HG03095 (cell line): ENCODE results near the gene PCP4.

ENCODE experiments used
- ATAC-seq: cut with Tn5 transposase; IDR thresholded peaks from one replicate; pipeline ENCODE4 v1.9.1; 2021; ENCODE audit warnings: moderate library complexity; ENCODE audit not compliant: unreplicated experiment

The PCP4 gene

GRCh38 chr21:39867198-39867650, at the start of gene PCP4:
TSS of gene PCP4 (plus strand) at chr21:39867438. CDS start at chr21:39867502, 64 bp downstream.
- no peak for ATAC-seq

DNA sequence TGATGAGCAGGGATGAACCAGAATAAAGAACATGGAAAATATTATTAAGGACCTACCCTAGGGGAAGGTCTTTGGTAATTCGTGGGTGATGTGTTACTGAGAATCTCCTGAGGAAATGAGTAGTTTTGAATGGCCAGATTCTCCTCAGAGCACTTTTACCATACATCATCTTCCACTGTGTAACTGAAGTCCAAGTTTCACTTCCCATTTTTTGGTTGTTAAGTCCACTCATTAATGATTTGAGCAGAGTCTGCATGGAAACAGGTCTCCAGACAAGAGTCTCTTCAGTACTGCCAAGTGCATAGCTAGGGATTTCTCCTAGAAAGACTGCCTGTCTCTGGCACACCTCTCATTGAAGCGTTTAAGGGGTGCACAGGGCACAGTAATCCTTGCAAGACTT, 48.7 kb upstream of the PCP4 start:
- no peak for ATAC-seq

GRCh38 chr21:39822042-39822441, 45.2 kb upstream of the PCP4 start:
- ATAC-seq: no peak

GRCh38 chr21:39825250-39825649, 42.0 kb upstream of the PCP4 start:
- no peak for ATAC-seq

- no peak for ATAC-seq
Measured at GRCh38 chr21:39834543-39834942, 32.7 kb upstream of the PCP4 start.

GRCh38 chr21:39837861-39838359, 29.3 kb upstream of the PCP4 start:
- ATAC-seq: no peak

- ATAC-seq: no peak
Measured at GRCh38 chr21:39840373-39841097, 26.7 kb upstream of the PCP4 start.

- no peak for ATAC-seq
Measured at GRCh38 chr21:39842741-39843459, 24.3 kb upstream of the PCP4 start.

GRCh38 chr21:39843483-39843882, 23.8 kb upstream of the PCP4 start:
- ATAC-seq: no peak

- no peak for ATAC-seq
Measured at GRCh38 chr21:39843916-39844315, 23.3 kb upstream of the PCP4 start.

DNA sequence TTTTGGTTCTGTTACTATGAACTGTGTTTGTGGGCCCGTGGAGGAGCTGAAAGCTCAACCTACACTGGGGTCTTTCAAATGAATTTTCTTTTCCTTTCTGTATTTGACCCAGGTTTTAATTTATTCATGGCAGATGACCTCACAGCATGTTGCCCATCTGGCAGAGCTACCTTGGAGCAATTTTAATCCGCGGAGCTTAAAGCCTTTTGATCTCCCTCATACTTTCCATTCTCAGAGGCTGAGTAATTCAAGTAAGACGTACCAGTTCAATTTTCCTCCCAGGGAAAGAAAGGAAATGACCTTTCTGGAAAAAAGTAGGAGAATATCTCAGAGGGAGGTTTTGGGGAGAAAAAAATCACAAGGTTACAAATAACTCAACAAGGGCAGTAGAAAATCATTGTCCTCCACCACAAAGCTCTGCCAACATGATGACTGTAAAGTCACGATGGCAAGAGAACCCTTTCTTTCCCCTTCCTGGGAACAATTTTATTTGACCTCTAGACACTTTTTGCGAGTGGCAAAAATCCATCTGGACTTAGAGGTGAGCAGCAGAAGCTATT, 21.6 kb upstream of the PCP4 start:
- ATAC-seq: no peak

DNA sequence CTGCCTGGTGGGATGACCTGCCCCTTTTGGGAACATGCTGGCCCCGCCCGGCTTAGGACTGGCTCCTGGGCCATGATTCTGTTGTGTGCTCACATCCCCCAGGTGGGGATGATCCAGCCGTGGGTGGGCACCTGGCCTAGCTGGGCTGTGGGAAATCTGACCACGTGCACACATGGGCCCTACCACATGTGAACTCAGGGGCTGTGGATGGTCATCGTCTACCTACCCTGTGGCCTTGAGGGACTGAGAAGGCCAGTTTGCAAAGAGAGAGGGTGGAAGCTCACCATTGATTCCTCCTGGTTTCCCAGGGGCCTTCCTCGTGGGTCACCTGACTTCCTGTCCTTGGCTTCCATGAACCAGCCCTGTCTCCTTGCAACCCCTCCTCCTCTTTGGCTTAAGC, 19.4 kb upstream of the PCP4 start:
- ATAC-seq: no peak

- no peak for ATAC-seq
Measured at GRCh38 chr21:39849014-39849655, 18.1 kb upstream of the PCP4 start.

DNA sequence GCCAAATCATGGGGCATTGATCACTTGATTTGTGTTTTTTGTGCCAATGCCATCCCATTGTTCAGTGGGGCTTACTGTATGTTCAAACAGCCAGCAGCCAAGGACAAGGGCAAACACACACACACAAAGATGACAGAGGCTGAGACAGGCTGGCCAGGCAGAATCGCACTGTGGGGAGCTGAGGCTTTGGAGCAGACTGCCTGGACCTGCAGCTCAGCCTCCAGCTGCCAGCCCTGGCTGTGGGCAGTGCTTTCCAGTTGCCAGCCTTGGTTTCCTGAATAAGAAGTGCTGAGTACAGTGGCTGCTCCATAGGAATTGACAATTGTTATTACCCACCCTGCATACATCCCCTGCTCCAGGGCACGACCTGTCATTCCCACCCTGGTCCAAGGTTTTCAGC, 16.9 kb upstream of the PCP4 start:
- ATAC-seq: no peak

- ATAC-seq: no peak
Measured at GRCh38 chr21:39851002-39851618, 16.1 kb upstream of the PCP4 start.

DNA sequence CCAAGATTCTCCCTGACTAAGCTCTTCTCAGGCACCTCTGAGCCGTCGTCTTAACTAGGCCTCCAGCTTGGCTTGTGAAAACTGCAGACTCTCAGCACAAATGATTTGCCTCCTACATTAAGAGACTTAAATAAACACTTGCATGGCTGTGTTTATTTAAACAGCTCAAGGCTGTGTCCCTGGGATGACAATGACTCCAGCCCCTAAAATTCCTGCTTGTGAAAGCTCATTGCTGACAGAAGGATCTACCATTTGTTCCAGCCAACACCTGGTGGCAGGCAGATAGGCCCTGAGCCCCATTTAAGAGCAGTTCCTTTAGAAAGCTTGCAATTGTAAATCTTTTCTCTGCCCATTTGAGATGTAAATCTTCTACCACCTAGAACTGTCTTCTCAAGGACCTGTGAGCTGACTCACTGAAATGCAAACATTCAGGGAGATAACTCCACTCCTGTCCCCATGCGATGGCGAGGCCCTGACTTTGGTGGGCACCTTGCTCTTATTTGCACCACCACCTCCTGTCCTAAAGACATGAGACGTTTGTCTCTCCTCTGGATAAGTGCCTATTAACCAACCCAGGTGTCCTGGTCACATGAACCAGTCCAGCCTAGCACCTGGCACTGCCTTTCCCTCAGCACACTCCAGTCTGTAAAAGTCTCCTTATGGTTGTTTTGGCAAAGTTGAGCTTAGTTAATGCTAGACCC, 15.1 kb upstream of the PCP4 start:
- no peak for ATAC-seq

DNA sequence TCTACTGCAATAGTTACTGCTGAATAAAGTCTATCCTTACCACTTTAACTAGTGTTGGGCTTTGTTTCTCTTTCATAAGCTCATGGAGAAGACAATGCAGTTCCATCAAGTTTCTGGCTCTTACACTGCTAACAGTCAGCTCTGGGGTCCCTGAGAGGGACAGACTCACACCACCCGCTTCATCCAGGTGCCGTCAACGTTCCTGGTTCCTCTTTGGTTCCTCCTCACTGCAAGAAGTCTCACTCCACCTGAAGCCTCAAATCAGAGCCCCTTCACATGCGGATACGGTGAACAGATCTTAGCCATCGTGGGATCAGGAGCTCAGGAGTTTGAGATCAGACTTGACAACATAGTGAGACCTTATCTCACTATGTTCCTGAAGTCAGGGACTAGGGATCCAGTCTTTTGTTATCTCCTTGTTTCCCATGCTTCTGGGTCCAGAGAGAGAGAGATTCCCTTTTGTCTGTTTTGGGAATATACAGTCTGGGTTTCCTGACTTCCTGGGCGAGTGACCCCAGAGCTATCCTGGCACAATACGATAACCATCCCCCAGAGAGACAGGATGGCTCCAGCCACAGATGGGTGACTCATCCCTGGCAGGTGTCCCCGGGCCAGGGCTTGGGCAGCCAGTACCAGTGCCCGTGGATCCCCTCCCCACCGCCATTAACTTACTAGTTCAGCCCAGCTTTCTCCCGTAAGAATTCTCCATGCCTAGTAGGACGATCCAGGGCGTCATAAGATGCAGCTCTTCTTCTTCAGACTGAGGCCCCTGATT, 14.3 kb upstream of the PCP4 start:
- ATAC-seq: no peak

GRCh38 chr21:39854572-39854971, 12.7 kb upstream of the PCP4 start:
- no peak for ATAC-seq

DNA sequence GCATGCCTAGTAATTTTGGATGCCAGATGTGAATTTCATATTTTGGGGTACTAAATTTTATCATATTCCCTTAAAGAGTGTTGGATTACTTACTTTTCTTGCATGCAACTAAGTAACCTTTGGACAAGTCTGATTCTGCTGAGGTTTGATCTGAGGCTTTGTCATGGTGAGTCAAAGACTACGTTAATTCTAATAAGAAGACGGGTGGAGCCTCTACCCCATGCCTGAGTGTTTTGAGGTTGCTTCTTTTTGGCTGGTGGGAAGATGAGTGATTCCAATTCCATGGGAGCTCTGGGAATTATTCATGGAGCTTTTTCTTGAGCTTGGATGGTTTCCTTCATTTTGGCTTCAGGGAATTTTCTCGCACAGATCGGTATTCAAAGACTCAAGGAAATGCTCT, 11.6 kb upstream of the PCP4 start:
- ATAC-seq: no peak

DNA sequence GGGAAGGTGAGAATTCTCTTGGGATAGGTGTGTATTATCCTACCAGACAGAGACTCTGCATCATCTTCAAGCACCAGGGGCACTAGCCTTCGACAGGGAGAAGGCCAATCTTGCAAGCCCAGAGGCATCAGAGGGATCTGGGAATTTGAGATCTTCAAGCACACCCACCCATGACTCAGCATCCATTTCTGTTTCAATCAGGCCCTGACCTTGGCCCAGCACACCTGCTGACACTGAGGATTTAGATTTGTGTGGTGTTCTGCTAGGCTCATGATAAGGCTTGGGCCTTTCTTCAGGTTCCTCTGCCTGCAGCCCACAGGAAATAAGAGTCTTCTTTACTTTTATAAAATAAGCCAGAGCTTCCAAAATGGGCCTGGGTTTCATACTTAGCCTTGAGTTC, 6.6 kb upstream of the PCP4 start:
- no peak for ATAC-seq
